Glutamatergic neuron (in vitro differentiated cells): ENCODE measurements around the gene PPP2R2B. TPM values are rescaled to one million over a fixed set of nuclear protein-coding genes. Genes with fewer than 3 reads are reported as not detected.

Experiments used
- DNase-seq: peaks from one replicate; pipeline ENCODE4 v3.0.0; 2022
- H3K27ac Mint-ChIP-seq: one replicate; pipeline ENCODE4 v1.8.0; 2020; ENCODE audit warnings: mild to moderate bottlenecking, mixed read lengths, inconsistent platforms; ENCODE audit not compliant: unreplicated experiment
- H3K27me3 Mint-ChIP-seq: one replicate; pipeline ENCODE4 v1.8.0; 2020; ENCODE audit warnings: mild to moderate bottlenecking, moderate library complexity, mixed read lengths, inconsistent platforms; ENCODE audit not compliant: unreplicated experiment
- H3K36me3 Mint-ChIP-seq: one replicate; pipeline ENCODE4 v1.8.0; 2020; ENCODE audit warnings: mild to moderate bottlenecking, mixed read lengths, inconsistent platforms; ENCODE audit not compliant: unreplicated experiment
- H3K4me1 Mint-ChIP-seq: one replicate; pipeline ENCODE4 v1.8.0; 2020; ENCODE audit warnings: mild to moderate bottlenecking, low read depth, mixed read lengths, inconsistent platforms; ENCODE audit not compliant: unreplicated experiment
- H3K4me3 Mint-ChIP-seq: one replicate; pipeline ENCODE4 v1.8.0; 2020; ENCODE audit warnings: mild to moderate bottlenecking, mixed read lengths, inconsistent platforms; ENCODE audit not compliant: unreplicated experiment
- H3K9me3 Mint-ChIP-seq: one replicate; pipeline ENCODE4 v1.8.0; 2020; ENCODE audit warnings: mild to moderate bottlenecking, moderate library complexity, mixed read lengths, inconsistent platforms; ENCODE audit not compliant: unreplicated experiment
- long read RNA-seq: library from polyadenylated mRNA; unstranded; transcript quantifications from one replicate; pipeline ENCODE4 v2.0.0, GENCODE V29; 2020; ENCODE audit not compliant: unreplicated experiment
- total RNA-seq: library from RNA; stranded (reverse); fragmentation: NEBNext Ultra II Directional; extraction: Animal tissue kit (Norgen Biotek cat#: 25700); gene quantifications from one replicate; pipeline ENCODE4 v1.2.1, GENCODE V29; 2021; ENCODE audit not compliant: unreplicated experiment
- TF ChIP-seq, protein P1 (sequence below): fragments of 200-600 bp; sonication (generic); IDR thresholded peaks from one replicate; pipeline ENCODE4 v1.5.0; 2021; ENCODE audit not compliant: partially characterized antibody, unreplicated experiment

Gene PPP2R2B
- total RNA-seq, result 11.4 TPM
- long read RNA-seq, full-length matches to known transcripts, result 8 of 11 reads
- long read RNA-seq, partial matches to known transcripts, result 2 of 11 reads
- long read RNA-seq, other reads (novel, unspliced or antisense), result 1 of 11 reads

DNA sequence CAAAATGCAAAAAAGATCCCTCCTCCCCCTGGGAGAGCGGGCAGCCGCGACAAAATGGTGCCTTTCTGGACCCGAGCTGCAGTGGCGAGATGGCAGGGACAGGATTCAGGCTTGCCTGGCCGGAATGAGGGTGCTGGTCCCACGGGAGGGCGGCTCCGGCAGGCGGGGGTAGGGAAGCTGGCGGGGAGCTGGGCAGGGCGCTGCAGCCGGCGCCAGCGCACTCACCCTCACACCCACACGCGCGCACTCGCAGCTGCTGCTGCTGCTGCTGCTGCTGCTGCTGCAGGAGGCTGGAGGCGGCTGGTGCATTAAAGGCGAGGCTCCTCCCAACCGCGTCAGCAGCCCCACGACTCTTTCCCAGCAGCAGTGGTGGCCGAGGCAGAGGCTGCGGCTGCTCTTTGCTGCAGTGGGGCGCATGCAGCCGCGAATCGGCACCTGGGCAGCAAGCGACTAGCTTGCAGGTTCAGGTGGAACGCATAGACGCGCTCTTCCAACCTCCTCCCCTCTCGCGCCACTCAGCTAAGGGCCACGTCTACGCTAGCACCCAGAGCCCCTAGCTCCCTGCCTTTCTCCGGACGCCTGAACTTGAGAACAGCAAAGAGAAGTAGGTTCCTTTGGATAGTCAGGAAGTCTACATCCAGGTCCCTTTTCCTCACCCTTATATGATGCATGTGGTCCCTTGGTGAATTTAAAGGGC, at the start of gene PPP2R2B:
TSS of gene PPP2R2B (minus strand) at position 282 of the 697 bp plus-strand sequence.
- H3K36me3 Mint-ChIP-seq, result no peaks in the 10 kb centered on the region
- TF ChIP-seq, protein P1, sequence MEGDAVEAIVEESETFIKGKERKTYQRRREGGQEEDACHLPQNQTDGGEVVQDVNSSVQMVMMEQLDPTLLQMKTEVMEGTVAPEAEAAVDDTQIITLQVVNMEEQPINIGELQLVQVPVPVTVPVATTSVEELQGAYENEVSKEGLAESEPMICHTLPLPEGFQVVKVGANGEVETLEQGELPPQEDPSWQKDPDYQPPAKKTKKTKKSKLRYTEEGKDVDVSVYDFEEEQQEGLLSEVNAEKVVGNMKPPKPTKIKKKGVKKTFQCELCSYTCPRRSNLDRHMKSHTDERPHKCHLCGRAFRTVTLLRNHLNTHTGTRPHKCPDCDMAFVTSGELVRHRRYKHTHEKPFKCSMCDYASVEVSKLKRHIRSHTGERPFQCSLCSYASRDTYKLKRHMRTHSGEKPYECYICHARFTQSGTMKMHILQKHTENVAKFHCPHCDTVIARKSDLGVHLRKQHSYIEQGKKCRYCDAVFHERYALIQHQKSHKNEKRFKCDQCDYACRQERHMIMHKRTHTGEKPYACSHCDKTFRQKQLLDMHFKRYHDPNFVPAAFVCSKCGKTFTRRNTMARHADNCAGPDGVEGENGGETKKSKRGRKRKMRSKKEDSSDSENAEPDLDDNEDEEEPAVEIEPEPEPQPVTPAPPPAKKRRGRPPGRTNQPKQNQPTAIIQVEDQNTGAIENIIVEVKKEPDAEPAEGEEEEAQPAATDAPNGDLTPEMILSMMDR, result no peak
- H3K9me3 Mint-ChIP-seq, result no peaks in the 10 kb centered on the region
- no peaks in the 10 kb centered on the region for H3K4me1 Mint-ChIP-seq
- peak; percentile 80 for DNase-seq
- H3K27me3 Mint-ChIP-seq, result peaks cover 8% of the 10 kb centered on the region
- peak within 1 kb of the TSS; percentile 23 for H3K27ac Mint-ChIP-seq
- peak within 1 kb of the TSS; percentile 91 for H3K4me3 Mint-ChIP-seq

DNA sequence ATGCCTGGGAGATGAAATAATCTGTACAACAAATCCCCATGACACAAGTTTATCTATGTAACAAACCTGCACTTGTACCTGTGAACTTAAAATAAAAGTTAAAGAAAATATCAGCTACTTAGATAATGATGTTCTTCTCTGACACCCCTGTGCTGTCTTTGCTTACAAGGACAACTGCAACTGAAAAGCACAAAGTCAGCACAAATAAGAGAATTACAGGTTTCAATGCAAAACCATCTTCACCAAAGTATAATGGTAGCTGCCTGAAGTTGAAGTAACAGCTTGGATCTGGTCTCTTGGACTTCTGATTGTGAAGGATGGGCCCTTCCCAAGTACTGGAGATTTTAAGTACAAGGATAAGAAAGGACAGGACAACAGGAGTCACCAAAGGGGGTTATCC, 45.6 kb upstream of the PPP2R2B start:
- Mint-ChIP-seq H3K4me1 (peaks cover 2% of the 10 kb centered on the region), H3K27ac (no peak overlapping the region), H3K27me3 (no peaks in the 10 kb centered on the region), H3K9me3 (peaks cover 3% of the 10 kb centered on the region), H3K4me3 (no peak overlapping the region), H3K36me3 (no peaks in the 10 kb centered on the region)
- no peak for DNase-seq
- TF ChIP-seq, protein P1, result no peak

DNA sequence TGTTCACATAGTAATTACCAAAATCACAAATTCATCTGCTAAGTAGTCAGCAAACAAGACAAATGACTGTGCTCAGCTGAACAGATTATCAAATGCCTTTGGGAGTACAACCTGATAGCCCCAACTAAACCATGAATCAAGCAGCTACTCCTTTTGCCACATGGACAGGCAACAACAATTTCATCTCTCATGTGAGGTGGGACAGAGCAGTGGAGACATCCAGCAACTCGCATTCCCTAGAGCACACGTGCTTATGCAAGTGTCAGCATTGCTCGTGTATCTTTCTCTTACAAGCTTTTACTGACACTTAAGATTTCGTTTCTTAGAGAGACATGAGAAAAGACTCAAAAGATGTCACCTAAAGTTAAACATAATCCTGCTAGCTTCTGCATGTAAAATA, 42.7 kb upstream of the PPP2R2B start:
- TF ChIP-seq, protein P1, result no peak
- no peak for DNase-seq
- Mint-ChIP-seq H3K36me3 (no peaks in the 10 kb centered on the region), H3K27me3 (no peaks in the 10 kb centered on the region), H3K27ac (no peak overlapping the region), H3K9me3 (no peaks in the 10 kb centered on the region), H3K4me3 (no peak overlapping the region), H3K4me1 (peaks cover 2% of the 10 kb centered on the region)

DNA sequence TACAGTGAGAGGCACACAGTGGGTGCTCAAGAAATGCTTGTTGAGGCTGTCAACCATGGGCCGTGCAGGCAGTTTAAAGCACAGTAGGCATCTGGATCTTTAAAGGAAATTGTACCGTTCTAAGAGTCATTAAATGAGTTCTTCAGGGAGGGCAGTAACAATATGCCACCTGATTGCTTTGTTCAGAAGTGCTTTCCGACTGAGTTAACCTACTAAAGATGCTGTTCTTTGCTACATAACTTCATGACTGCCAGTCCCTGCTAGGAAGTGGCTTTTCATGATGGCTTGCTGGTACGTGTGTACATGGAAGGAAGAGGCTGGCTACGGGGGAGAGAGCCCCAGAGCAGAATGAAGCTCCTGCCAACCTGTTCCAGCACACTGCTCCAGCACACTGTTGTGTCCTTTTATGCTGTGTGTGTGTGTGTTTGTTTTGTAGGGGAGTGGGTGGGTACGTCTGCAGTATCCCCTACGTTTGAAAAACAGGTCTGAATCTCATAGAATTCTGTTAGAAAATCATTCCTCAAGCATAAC, 41.9 kb upstream of the PPP2R2B start:
- Mint-ChIP-seq H3K4me3 (no peak overlapping the region), H3K27me3 (no peaks in the 10 kb centered on the region), H3K9me3 (no peaks in the 10 kb centered on the region), H3K36me3 (no peaks in the 10 kb centered on the region), H3K4me1 (peaks cover 2% of the 10 kb centered on the region), H3K27ac (no peak overlapping the region)
- DNase-seq, result no peak
- TF ChIP-seq, protein P1, result no peak

DNA sequence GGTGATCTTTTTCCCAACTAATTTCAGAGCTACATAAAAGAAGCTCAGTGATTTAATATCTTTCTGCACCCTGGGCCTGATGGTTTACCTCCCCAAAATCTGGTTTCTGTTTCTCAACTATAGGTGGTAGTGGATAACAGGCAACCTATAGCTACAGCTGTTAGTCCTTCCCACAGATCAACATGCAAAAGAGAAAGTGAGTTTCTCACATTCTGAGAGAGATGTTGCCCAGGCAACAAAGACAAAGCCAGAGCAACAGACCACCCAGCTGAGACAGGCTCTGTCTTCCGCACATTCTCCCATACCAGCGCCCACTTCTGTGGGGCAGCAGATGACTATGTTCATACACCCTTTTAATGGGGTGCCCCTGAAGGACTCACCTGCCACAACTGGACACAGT, 40.7 kb upstream of the PPP2R2B start:
- Mint-ChIP-seq H3K4me3 (no peak overlapping the region), H3K27me3 (no peaks in the 10 kb centered on the region), H3K36me3 (no peaks in the 10 kb centered on the region), H3K27ac (no peak overlapping the region), H3K9me3 (no peaks in the 10 kb centered on the region), H3K4me1 (peaks cover 2% of the 10 kb centered on the region)
- no peak for DNase-seq
- TF ChIP-seq, protein P1, result no peak
